ENCODE results near the gene METTL24.
"Not testable (repeated sequence)": the region's sequence is repeated elsewhere in the genome, so short reads cannot be mapped to it uniquely, and the experiment has no call there.

Gene METTL24

DNA sequence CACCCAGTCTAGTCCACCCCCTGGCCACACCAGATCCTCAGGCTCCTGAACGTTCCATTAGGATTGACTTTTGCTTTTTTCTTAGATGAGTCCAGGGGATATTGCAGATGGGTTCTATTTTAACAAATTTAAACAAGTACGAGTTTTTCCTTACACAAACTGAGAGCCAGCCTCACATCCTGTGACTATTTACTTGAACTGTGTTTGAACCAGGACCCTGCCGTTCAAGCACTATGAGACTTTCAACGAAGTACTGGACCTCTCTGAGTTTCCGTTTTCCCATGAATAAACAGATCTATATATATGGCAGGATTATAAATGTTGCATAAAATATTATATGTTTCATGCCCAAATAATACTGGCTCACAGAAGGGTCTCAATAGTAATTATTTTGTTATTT lies 1.4 kb upstream of the METTL24 start:
- DNase-seq: no peak

- DNase-seq: no peak
Observed at GRCh38 chr6:110358553-110359160, 508 bp upstream of the METTL24 start.

DNA sequence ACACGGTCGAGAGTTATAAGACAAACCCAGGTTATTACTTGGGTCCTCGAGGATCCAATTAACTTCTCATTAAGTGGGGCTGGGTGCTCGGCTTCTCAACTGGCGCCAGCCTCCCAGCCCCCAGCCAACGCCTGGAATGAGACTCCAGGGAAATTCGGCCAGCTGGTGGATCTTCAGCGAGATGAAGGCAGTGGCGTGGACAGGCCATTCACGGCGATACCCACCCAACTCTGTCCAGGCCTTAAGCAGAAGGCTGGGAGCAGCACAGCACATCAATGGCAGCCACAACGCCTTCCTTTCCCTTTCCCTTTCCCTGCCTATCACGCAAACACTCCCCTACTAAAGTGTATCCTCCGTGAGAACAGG lies 868 bp downstream of the METTL24 start:
- no peak for DNase-seq

GRCh38 chr6:110356778-110357177 lies 1.4 kb downstream of the METTL24 start:
- no peak for DNase-seq

GRCh38 chr6:110355727-110356126 lies 2.4 kb downstream of the METTL24 start:
- no peak for DNase-seq

DNA sequence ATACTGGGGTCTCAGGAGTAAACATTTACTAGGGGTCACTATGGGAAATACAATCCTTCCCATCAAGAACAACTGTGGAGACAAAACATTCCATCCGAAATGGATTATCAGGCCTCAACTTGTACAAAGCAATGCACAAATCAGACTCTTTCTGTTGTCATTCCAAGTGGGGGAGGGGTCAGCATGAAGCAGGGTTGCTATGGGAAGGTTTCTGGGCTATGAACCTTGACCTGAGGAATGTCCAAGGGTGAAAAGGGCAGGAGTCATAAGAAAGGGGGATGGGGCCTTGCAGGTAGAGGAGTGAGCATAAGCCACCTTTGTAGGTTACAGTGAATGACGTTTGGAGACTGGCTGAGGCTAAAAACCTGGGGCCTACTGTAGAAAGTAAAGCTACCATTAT lies 3.1 kb downstream of the METTL24 start:
- no peak for DNase-seq

DNA sequence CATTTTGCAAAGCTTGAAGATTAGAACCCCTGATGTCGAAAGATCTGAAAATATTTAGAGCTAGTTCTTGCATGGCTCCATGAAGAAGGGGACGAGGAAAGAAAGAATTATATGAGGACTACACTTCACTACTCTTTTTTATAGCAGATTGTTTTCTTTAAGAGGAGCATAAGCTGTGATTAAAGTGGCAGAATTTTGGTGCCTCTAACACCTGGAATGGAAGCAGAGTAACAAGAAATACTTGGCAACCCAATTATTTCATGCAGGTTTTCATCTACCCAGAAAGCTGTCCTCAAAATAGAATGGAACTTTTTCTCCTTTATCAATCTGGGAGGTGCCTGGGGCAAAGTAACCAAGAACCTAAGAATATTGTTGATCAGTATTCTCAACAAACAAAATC lies 4.0 kb downstream of the METTL24 start:
- DNase-seq: no peak

DNA sequence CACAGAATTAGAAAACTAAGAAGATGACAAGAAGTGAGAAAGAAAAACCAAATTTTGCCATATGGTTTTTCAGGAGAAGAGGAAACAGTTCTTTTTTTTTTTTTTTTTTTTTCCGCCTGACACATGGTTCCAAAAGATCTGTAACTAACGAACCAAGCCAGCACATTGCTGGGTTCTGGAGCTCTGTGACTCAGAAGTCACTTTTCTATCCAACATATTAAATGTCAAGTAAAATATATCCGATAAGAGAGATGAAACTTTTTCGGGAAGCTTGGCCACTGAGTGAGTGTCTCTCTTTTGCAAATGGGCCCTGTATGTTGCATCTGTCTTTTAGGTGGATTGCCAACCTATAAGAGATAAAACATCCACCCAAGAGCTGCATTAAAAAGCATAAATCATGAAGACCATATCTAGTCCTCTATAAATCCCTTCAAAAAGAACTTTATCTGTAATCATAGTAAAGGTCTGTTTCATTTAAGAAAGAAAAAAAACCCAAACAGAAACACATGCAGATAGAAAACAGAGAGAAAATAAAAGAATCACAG lies 4.6 kb downstream of the METTL24 start:
- no peak for DNase-seq

DNA sequence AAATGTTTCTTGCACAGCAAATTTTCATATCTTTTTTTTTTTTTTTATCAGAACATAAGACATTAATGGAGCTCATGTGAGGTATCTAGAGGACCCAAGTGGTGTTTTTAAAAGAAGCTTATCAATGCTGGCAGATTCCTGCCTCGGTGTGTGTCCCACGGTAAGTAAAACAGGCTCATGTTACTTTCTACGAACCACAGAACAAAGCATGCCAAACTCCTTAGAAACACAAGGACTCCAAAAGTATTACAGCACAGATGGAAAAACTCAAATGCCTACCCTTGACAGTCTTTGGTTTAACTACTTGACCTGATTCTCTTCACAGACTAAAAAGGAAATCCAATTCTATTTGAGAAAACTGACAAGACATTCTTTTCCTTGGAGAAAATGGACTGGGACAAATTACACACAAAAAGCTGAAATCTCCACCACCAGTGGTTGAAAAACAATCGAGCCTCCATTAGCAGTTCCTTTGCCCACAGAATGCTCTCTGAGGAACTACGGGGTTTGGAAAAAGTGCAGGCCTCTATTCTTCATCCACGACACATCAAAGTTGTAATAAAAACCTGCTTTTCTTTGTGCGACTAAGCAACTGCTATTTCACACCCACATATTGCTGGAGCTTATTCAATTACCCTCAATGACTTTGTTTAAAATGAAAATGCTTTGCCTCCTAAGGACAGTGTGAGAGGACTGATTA lies 5.4 kb downstream of the METTL24 start:
- DNase-seq: no peak

- DNase-seq: no peak
Observed at GRCh38 chr6:110351986-110352385, 6.2 kb downstream of the METTL24 start.

- no peak for DNase-seq
Observed at GRCh38 chr6:110351546-110351945, 6.6 kb downstream of the METTL24 start.

DNA sequence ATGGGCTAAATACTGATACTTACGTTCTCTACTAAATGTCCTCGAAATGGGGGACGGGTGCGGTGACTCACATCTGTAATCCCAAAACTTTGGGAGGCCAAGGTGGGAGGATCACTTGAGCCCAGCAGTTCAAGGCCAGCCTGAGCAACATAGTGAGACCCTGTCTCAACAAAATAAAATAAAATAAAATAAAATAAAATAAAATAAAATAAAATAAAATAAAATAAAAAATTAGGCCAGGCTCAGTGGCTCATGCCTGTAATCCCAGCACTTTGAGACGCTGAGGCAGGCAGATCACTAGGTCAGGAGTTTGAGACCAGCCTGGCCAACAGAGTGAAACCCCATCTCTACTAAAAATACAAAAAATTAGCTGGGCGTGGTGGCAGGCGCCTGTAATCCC lies 7.6 kb downstream of the METTL24 start:
- not testable (repeated sequence) for DNase-seq

DNA sequence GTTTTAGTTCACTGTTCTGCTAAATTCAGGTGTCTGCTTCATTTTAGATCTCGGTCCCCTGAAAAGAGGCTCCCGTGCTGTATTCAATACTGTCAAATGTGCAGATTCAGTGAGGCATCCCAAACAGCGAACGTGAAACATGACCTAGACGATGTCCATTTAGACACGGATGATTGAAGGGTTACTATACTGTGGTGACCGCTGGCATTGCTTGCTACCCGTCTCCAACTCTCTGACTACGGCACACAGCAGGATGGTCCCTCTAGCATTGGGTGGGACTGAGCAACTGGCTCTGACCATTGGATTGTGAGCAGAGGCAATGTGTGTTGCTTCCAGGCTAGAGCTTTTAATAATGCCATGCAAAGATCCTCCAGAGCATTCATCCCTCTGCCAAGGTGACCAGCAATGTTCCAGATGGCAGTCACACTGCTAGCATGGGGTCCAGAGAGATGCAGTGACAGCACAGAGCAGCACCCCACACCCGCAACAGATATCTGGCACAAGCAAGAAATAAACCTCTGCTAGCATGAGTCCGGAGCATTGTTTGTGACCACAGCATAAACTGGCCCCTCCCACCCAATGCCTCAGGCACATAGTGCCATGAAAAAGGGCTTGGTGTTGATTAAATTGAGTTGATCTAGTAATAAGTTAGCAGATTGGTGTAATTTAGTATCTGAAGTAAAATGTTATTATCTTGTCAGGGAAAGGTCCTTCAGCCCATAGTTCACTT lies 9.0 kb downstream of the METTL24 start:
- DNase-seq: no peak

GRCh38 chr6:110345025-110345424 lies 13.1 kb downstream of the METTL24 start:
- no peak for DNase-seq

DNA sequence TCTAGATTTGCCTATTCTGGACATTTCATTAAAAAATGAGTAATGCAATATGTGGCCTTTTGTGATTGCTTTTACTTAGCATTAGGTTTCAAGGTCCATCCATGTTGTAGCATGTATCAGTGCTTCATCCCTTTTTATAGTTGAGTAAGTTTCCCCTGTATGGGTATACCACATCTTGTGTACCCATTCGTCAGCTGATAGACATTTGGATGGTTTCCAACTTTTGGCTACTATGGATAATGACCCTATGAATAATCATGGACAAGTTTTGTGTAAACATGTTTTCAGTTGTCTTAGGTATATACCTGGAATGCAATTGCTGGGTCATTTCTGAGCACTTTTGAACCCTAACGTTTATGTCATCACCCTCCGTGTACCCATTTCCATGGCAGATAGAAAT lies 15.4 kb downstream of the METTL24 start:
- DNase-seq: no peak

DNA sequence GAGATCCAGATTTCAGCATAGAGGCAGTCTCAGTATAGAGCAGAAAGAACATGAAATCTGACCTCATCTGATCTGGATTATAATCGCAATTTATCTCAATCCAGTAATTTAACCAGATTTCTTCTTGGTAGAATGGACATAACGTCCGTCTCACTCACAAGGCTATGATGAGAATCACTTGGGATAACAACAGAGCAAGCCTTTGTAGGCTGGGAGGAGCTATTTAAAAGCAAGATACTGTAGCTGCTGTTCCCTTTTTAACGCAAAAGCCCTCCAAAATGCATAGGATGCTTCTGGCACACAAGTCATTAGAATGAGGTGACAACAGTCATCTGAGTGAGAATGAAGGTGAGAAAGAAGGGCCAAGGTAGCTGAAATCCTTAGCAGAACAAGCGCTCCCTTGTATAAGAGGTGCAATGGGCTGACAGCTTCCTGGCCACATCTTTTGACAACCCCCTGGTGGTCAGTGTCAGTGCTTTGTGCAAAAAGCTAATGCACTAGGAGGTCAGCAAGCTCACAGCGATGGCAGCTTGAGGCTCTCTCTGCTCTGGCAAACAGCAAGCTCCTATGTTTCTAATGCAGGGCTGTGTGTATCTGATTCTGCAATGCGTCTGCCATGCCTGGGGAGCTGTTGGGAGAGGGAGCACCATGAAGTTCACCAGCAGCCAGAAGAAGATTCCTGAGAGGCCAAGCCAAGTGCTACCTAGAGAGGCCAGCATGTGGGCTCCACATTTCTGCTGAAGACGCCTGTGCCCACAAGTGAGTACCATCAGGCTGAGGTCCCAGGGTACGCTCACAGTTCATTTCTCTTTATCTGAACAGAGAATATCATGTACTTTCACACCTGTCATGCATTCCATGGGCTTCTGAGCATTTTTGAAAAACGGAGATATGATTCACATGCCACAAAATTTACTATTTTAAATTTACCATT lies 16.2 kb downstream of the METTL24 start:
- DNase-seq: no peak

- no peak for DNase-seq
Observed at GRCh38 chr6:110341067-110341466, 17.1 kb downstream of the METTL24 start.

DNA sequence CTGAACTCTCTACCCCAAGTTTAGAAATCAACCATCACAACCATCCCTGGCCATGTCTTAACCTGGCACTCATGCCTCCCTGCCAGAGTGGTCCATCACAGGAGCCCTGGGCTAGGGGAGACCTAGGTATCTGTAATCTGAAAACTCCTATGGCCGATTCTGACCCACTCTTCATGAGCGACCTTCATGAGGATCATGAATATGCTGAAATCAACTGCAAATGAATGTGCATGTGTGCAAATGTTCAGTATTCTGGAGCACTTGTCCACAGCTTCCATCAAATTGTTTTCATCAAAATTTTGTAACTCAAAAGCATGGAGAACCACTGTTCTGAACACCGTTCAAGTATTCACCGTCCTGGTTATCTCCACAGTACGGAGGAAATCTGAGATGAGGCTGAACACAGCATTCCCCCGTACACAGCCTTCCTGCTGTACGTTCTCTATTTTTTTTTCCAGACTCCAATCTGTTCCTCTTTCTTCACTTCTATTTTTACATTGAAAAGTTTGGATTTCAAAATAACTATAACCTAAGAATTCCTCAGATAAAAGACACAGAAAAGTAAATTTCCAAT lies 17.7 kb downstream of the METTL24 start:
- DNase-seq: no peak

DNA sequence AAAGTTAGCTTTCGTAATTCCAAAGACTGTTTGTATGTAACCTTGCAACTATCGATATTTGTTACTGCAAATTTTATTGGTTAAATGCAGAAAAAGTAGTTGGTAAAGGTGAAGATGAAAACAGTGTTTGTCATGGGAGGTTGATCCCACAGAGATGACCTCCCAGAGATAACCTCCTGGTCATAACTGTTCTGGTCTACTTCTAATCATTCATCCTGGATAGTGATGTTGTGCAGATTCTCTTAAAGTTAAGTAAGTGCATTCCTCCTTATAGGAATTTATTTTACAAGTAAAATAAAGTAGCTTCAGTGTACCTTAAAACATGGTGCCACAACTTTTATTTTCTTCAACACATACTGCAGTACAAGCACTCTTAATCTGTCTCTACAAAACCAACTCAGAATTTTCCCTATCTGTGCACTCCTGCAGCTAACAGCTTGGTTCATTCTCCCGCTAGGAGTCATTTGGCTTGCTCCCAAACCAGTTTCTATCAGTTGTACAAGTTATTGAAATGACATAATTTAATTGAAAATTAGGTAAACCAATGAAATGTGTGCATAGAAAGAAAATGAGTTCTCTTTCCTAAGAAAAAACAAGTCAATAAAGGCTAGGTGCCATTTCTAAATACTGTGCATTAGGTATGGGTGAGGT lies 19.2 kb downstream of the METTL24 start:
- DNase-seq: no peak

- no peak for DNase-seq
Observed at GRCh38 chr6:110337486-110337885, 20.7 kb downstream of the METTL24 start.

DNA sequence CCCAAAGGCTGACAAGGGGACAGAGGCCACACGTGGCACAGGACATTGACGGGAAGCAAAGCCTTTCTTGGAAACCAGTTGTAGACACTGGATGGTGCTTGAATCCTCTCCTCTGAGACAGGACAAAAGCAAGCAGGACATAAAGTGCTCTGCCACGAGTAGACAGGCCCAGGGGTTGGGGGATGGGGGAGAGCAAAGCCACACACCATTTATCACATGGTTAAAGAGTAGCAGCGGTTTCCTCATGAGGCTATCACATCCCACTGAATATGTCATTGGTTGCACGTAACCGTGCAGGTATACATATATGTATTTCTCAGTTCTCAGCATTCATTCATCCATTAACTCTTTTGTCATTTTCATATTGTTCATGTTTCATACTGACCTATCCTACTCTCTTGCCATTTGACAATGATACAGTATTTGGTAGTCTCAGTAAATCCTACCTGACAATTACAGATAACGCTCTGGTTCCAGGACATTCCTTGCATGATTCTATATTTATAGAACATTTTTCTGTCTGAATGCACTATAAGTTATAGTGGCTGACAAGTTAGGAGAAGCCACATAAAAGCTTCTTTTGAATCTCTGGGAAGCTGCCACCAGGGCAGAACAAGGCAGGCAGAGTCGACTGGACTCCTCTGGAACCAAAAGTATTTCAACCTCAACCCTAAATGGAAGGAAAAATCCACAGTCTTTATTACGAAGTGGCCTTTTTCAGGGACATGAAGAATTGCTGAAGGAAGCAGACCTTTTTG lies 23.5 kb downstream of the METTL24 start:
- DNase-seq: no peak

Measured in stimulated activated CD4-positive, alpha-beta T cell treated with anti-CD3 and anti-CD28 coated beads, Interleukin-2, amount 100 ng/mL, for 48 hours (primary cell).